HG03175 (cell line): ENCODE results near the gene KIF2C.
"Not testable (repeated sequence)": the region's sequence is repeated elsewhere in the genome, so short reads cannot be mapped to it uniquely, and the experiment has no call there.

Experiments
- ATAC-seq: cut with Tn5 transposase; IDR thresholded peaks from one replicate; pipeline ENCODE4 v1.9.1; 2021; ENCODE audit warnings: mild to moderate bottlenecking, moderate library complexity; ENCODE audit not compliant: unreplicated experiment

The KIF2C gene

DNA sequence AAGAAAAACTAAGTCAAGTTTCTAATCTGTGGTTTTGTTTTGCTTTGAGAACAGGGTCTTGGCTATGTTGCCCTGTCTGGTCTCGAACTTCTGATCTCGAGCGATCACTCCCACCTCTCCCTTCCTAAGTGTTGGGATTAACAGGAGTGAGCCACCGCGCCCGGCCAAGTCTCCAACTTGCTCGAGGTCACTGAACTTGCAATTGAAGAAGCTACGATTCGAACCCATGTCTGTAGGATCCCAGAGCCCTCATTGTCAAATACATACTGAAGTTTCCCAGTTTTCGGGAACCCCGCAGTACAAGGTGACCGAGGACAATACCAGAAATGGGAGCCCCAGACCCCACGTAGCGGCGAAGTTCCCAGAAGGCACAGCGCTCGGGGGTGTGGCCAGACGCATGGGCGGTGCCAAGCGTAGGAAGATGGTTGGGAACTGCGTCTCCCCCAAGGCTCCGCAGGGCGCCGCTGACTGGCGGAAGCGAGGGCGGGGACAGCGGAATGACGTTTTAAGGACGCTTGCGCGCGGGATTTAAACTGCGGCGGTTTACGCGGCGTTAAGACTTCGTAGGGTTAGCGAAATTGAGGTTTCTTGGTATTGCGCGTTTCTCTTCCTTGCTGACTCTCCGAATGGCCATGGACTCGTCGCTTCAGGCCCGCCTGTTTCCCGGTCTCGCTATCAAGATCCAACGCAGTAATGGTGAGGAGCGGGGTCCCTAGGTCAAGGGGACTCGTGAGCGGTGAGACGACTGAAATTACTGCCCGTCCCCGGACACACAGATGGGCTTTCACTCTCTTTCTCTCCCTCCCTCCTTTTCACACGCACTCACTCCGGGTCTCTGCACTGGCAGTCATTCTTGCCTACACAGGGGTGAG, at the start of gene KIF2C:
Gene KIF2C, plus strand, starts transcription at position 531 of the 872 bp plus-strand sequence. Its CDS starts 96 bp downstream, at position 627.
- ATAC-seq, result peak; percentile 98

- ATAC-seq, result no peak
Measured at GRCh38 chr1:44693159-44693558, 46.5 kb upstream of the KIF2C start.

GRCh38 chr1:44693900-44694299, 45.7 kb upstream of the KIF2C start:
- no peak for ATAC-seq

DNA sequence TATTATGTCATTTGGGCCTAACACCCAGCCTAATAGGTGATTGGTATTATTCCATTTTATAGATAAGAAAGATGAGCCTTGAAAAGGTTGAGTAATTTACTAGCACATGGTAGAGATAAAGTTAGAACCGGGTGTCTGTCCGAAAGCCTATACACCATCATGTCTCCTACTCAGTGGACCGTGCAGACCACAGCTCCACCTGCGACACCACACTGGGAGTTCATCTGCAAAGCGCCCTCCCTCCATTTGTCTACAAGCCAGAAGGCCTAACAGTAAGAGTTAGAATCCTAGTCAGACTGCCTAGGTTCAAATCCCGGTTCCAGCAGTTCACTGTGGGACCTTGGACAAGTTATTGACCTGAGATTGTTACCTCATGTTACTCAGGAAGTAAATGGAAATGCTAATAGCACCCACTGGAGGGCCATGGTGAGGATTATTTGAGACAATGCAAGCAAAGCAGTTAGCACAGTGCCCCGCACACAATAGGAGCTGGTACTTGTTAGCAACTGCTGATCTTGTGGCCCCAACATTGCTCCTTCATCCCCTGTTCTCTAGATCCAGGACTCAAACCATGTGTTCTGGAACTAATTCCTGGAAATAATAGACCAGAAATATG, 44.7 kb upstream of the KIF2C start:
- peak; percentile 68 for ATAC-seq

GRCh38 chr1:44695671-44696070, 44.0 kb upstream of the KIF2C start:
- no peak for ATAC-seq

GRCh38 chr1:44696101-44696500, 43.5 kb upstream of the KIF2C start:
- no peak for ATAC-seq

GRCh38 chr1:44696789-44697345, 42.8 kb upstream of the KIF2C start:
- ATAC-seq, result no peak

DNA sequence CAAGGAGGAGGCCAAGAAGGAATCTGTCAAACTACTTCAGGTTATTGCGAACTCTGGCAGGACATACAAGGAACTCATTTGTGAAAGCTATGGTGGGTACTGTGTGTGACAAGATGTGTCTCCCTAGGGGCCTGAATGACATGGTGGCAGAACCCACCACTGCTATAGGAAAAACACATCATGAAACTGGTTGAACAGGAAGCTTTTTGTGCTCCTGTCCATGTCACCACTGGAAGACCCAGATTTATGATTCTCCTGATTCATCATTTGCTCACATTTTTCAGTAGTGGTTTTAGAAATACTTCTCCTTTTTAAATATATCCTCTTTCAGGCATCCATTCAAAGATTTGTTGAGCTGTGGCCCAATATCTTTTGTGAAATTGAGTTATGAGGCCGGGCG, 41.5 kb upstream of the KIF2C start:
- no peak for ATAC-seq

- ATAC-seq, result not testable (repeated sequence)
Measured at GRCh38 chr1:44699375-44699774, 40.3 kb upstream of the KIF2C start.

GRCh38 chr1:44700573-44700972, 39.1 kb upstream of the KIF2C start:
- ATAC-seq, result no peak

GRCh38 chr1:44701141-44701573, 38.5 kb upstream of the KIF2C start:
- ATAC-seq, result no peak

DNA sequence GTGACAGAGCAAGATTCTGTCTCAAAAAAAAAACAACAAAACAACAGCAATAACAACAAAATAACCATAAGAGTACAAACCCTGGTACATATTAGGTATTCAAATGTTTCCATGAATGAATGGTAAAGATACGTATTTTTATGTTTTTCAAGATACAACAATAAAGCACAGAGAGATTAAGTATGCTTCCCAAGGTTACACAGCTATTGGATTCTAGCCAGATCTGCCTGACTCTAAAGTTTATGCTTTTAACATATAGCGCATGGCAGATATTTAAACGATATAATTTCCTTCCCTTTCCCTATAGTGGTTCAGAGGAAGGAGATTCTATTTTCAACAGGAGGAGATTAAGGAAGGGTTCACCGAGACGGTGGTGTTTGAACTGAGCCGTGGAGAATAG, 34.2 kb upstream of the KIF2C start:
- no peak for ATAC-seq

DNA sequence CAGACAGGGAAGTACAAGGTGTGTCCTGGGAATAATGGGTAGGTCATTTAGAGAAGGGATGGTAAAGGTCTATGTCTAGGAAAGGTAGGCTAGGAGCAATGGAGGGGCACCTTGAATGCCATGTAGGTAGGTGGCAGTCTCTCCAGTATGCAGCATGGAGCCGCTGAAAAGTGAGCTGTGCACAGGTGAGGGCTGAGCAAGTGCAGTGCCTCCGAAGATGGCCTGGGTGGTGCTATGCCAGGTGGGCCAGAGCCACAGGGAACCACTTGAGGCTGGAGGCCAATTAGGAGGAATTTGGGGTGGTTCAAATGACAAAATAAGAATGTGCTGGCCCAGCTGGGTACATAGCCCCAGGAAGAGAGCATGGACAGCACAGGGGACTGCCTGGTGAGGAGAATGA, 33.7 kb upstream of the KIF2C start:
- no peak for ATAC-seq

DNA sequence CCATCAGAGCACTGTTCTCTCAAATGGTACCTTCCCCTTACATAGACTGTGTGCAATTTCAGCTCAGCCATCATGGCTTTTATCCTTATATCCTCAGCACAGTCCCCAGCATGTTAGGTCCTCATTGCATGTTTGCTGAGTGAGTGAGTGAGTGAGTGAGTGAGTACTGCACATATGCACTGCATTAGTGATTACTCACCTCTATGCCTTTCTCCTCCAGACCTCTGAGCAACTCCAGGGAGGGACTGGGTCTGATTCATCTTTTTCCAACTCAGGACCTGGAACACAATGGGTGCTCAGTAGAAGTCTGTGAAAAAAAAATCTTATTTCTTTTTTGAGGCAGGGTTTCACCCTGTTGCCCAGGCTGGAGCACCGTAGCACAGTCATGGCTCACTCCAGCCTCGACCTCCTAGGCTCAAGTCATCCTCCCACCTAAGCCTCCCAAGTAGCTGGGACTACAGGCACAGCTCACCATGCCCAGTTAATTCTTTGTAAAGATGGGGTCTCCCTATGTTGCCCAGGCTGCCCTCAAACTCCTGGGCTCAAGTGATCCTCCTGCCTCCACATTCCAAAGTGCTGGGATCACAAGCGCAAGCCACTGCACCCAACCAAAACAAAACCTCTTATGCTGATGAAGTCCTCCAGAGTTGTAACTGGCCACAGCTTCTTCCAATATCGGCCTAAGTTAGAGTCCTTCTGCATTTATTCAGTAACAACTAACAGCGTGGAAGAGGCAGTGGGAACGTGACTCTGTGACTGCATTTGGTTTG, 32.3 kb upstream of the KIF2C start:
- ATAC-seq, result no peak

DNA sequence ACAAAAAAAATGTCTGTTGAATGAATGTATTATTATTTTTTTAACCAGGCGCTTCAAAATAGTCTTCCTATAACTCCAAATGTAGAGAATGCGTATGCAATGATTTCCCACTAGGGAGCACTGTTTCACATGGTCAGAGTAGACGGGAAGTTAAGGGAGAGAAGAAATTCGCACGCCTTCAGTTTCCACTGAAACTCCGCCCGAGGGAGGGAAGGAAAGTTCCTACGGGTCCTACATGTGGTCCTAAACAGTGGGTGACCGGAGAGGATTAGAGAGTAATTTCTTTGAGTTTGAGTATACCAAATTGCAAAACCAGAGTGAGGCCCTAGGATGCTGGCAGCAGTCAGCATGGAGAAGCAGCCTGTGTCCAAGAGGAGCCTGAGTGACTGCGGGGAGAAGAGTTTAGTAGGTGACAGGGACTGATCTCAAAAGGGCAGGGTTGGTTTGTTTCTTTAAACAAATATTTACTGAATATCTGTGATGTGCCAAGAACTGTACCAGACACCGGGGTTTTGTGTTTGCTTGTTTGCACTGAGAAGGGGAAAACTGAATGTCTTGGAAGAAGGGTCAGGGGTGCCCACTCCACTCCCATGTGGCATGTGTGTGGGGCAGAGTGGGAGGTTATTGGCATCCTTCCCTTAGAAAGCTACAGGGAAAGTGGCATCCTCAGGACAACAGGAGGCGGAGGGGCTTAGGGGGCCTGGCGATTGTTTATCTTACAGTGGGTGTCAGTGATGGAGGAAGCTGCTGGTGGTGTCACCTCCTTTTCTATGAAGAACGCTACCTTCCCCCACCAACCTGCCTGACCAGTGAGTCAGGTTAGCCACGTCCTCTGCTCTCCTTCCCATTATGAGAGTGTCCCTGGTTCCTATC, 31.4 kb upstream of the KIF2C start:
- ATAC-seq, result no peak

DNA sequence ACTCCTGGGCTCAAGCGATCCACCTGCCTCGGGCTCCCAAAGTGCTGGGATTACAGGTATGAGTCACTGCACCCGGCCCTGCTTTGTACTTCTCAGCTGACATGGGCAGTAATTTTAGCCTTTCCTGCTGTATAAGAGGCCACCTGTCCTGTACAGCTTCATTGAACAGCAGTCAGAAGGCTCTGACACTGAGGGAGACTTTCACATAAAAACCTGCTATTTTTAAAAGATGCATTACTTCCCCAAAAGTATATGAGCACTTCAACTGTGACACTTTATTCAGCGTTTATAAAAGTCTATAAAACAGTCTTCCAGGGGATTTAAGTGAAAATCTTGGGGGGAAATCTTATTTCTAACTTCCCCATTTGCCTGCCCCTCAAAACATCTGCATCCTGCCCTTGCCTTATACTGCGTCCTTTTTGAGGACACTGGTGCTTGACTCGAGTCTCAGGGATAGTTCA, 26.3 kb upstream of the KIF2C start:
- no peak for ATAC-seq

DNA sequence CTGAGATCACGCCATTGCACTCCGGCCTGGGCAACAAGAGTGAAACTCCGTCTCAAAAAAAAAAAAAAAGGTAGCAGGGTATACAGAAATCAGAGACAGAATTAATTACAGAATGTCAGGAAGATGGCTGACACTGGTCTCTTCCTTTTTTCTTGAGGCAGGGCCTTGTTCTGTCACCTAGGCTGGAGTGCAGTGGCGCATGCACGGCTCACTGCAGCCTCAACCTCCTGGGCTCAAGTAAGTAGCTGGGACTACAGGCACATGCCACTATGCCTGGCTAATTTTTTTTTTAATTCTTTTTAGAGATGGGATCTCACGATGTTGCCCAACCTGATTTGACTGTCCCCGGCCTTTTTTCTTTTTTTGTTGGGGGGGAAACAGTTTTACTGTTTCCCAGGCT, 25.1 kb upstream of the KIF2C start:
- no peak for ATAC-seq

DNA sequence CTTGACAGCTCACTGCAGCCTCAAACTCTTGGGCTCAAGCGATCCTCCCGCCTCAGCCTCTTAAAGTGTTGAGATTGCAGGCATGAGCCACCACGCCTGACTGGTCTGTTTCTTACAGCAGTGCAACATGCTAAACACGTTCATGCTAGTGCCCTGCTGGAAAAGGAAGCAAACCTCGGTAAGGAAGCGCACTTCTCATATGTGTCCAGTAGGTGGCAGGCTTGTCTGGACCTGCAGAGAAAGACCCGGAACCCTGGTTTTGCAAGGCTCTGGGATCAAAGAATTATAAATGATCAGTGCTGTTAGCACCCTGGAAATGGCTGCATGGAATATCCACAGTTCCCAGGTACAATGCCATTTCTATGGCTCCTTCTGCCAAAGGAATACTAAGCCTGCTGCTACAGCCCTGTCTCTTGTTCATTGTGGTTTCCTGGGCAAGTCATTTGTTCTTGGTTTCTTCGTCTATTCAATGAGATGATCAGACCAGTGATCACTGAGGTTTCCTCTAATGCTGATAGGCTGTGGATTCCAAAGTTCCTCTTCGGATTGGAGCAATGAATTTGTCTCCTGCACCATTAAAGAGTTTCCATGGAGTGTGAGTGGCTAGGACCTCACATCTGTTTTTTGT, 24.6 kb upstream of the KIF2C start:
- peak; percentile 57 for ATAC-seq

DNA sequence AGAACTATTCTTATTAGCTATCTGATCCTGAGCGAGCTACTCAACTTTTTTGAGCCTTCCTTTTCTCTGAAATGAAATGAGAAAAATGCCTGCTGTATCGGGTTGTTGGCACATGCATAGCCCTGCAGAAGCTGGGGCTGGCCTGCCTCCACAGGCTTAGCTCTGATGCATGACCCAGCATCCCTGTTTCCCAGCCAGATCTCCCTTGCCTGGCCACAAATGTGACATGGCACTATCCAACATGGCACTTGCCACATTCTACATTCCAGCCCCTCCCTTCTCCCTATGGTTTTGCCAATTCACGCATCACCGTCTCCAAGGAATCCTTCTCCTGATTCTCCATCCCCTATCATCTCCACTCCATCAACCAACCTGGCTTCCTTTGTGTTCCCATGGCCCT, 22.5 kb upstream of the KIF2C start:
- ATAC-seq, result no peak

DNA sequence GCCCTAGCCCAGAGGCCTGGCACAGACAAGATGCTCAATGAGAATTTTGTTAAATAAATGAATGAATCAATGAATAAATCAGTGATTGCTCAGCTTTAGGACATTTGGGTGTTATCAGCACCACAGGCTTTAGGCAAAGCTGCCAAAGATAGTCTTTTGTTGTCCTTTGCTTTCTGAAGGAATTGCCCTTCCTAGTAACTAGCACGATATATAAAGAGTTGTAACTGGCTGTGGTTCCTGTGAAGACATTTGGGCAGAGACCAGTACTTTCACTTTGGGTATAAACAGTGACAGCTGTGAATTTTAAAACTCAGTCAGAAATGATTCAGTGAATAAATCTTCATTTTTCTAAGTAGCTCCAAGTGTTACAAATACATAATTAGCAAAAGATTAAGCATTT, 22.0 kb upstream of the KIF2C start:
- no peak for ATAC-seq
